H7 (cell line): Measurements from ENCODE around the gene ADRA2A. TPM values are rescaled to one million over a fixed set of nuclear protein-coding genes. Genes with fewer than 3 reads are reported as not detected.

Experiments used
- DNase-seq: peaks from one replicate; pipeline ENCODE4 v3.0.0; 2012
- H3K27me3 ChIP-seq: 2 replicates; pipeline ENCODE4 v1.6.0; 2011; ENCODE audit warnings: mild to moderate bottlenecking, low read length; ENCODE audit not compliant: control insufficient read depth, insufficient read depth
- H3K36me3 ChIP-seq: replicated peaks from 2 replicates; pipeline ENCODE4 v1.5.1; 2011; ENCODE audit warnings: low read length; ENCODE audit not compliant: control insufficient read depth, insufficient read depth
- H3K4me3 ChIP-seq: 2 replicates; pipeline ENCODE4 v1.5.1; 2011; ENCODE audit warnings: low read depth, mild to moderate bottlenecking, control low read depth, low read length, moderate library complexity; ENCODE audit not compliant: insufficient read depth
- total RNA-seq: library from RNA; depleted of rRNA; stranded (reverse); fragments of >200 nt; shearing (Covaris generic); gene quantifications from 2 replicates; pipeline ENCODE4 v1.2.3, GENCODE V29; 2014

The ADRA2A gene
- total RNA-seq, 1 experiment from 2014 or later, result 1.9 TPM

DNA sequence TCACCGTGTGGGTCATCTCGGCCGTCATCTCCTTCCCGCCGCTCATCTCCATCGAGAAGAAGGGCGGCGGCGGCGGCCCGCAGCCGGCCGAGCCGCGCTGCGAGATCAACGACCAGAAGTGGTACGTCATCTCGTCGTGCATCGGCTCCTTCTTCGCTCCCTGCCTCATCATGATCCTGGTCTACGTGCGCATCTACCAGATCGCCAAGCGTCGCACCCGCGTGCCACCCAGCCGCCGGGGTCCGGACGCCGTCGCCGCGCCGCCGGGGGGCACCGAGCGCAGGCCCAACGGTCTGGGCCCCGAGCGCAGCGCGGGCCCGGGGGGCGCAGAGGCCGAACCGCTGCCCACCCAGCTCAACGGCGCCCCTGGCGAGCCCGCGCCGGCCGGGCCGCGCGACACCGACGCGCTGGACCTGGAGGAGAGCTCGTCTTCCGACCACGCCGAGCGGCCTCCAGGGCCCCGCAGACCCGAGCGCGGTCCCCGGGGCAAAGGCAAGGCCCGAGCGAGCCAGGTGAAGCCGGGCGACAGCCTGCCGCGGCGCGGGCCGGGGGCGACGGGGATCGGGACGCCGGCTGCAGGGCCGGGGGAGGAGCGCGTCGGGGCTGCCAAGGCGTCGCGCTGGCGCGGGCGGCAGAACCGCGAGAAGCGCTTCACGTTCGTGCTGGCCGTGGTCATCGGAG, 1.8 kb downstream of the ADRA2A start:
- H3K27me3 ChIP-seq, result peaks cover 31% of the 10 kb centered on the region
- H3K36me3 ChIP-seq, result no peaks in the 10 kb centered on the region
- no peak overlapping the region for H3K4me3 ChIP-seq
- peak; percentile 60 for DNase-seq

DNA sequence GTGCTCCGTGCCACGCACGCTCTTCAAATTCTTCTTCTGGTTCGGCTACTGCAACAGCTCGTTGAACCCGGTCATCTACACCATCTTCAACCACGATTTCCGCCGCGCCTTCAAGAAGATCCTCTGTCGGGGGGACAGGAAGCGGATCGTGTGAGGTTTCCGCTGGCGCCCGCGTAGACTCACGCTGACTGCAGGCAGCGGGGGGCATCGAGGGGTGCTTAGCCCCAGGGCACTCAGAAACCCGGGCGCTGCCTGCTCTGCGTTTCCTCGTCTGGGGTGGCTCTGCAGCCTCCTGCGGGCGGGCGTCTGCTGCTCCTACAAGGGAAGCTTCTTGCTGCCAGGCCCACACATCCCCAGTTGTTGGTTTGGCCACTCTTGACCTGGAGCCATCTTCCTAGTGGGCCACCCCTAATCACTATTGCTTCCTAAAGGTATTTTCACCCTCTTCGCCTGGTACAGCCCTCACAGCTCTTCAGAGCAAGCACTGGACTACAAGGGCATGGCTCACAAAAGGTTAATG, 2.5 kb downstream of the ADRA2A start:
- no peak for DNase-seq
- Histone ChIP-seq H3K36me3 (no peaks in the 10 kb centered on the region), H3K4me3 (no peak overlapping the region), H3K27me3 (peaks cover 31% of the 10 kb centered on the region)

DNA sequence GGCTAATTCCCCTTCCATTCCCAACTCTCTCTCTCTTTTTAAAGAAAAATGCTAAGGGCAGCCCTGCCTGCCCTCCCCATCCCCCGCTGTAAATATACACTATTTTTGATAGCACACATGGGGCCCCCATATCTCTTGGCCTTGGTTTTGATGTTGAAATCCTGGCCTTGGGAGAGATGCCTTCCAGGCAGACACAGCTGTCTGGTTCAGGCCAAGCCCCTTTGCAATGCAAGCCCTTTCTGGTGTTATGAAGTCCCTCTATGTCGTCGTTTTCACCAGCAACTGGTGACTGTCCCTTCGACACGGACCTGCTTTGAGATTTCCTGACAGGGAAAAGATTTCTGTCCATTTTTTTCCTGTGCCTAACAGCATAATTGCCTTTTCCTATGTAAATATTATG, 3.0 kb downstream of the ADRA2A start:
- peaks cover 31% of the 10 kb centered on the region for H3K27me3 ChIP-seq
- H3K4me3 ChIP-seq, result no peak overlapping the region
- no peaks in the 10 kb centered on the region for H3K36me3 ChIP-seq
- peak; percentile 16 for DNase-seq

DNA sequence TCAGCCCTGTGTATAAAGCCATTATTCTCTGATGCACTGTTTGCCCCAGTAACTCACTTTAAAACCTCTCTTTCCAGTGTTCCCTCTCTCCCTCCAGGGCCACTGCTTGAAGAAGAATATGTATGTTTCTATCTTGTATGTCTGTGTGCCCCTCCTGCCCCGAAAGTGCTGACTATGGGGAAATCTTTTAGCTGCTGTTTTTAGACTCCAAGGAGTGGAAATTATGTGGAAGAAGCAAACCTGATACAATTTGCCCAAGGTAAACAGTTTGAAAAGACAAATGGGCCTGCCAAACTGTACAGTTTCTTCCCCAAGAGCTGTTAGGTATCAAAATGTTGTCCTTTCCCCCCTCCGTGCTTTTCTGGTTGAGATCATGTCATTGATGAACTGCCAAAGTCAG, 3.4 kb downstream of the ADRA2A start:
- H3K4me3 ChIP-seq, result no peak overlapping the region
- DNase-seq, result peak; percentile 14
- H3K27me3 ChIP-seq, result peaks cover 31% of the 10 kb centered on the region
- H3K36me3 ChIP-seq, result no peaks in the 10 kb centered on the region

DNA sequence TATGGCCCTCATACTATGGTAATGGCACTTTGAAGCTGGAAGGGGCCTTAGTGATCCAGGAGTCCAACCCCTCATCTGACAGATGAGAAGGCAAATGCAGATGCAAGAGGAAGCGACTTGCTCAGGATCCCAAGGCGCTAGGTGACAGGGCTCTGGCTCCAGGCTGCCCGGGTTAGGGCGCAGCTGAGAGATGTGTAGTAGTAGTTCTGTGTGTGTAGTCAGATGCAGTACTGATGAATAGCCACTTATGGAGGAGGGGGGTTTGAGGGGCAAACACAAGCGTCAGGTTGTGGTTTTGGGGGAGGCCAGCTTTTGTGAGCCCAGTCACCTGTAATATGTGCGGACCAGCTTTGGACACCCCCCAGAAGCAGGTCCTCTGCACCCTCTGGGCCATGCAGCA, 4.8 kb downstream of the ADRA2A start:
- peak; percentile 32 for DNase-seq
- Histone ChIP-seq H3K36me3 (no peaks in the 10 kb centered on the region), H3K4me3 (no peak overlapping the region), H3K27me3 (peaks cover 26% of the 10 kb centered on the region)

DNA sequence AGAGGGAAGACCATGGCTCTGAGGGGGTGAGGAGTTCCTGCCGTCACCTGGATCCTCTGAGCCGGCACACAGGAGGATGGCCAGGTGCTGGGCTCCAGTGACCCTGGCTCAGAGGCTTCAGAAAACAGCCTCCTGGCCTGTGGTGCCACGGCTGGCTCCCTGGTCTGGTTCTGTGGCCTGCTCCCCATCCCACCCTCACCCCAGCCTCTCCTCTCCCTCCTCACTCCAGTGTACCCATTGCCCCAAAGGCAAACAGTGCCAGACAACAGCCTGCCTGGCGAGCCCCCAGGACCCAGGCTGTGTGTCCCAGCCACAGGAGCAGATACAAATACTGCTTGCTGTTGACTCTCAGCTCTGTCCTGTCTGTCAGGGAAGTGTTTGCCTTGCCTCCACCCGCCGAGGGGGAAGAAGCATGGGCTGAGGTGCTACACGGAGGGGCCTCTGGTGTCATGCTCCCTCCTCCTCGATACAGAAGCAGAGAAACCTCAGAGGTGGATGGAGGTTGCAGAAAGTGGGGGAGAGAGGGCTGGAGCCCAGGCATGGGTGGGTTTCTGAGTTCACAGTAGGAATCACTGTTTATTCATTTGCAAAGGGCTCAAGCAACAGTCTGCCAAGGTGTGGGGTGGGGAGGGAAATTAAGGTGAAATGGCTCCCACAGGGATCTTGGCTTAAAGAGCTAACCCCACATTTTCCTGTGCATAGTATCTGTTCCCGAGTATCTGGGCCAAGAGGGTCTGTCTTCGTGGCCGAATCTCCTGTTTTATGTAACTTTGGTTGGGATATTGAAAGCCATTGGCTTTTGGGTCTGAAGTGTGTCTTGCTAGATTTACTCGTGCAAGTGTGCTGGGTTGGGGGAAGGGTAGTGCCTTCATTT, 5.5 kb downstream of the ADRA2A start:
- no peaks in the 10 kb centered on the region for H3K36me3 ChIP-seq
- no peak overlapping the region for H3K4me3 ChIP-seq
- peak; percentile 60 for DNase-seq
- peaks cover 20% of the 10 kb centered on the region for H3K27me3 ChIP-seq

DNA sequence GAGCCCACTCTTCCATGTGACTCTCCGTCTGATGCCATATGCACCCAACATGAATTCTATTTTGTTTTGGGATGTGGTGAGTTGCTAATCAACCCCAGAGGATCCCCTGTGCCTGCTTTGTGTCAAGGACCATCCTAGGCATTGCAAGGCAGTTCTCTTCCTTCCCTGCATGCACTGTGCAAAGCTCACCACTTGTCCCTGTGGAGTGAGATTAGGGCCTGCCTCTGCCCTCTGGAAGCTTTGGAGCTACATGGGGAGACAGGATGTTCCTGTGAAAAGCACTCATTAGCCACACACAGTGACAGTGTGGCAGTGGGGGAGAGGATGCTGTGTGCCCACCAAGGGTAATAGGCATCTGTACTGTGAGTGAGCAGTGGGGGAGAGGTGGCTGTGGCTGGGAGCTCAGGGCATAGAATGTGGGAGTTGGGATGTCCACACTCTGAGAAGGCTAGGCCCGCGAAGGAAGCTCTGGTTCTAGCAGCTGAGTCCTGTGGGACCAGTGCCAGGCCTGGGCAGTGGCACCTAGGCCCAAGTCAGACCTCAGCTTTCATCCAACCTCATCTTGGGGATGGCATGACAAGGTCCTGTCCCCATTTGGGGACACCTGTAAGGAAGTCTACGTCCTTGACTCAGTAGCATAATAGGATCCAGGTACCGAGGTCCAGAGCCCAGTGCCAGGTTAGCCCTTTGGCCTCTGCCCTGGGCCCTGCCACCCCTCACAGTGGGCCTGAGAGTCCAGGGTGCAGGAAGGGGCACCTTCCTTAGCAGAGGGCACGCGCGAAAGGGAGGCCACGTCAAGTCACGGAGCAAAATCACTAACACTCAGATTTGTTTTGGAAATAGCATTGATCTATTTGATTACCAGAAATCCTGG, 6.6 kb downstream of the ADRA2A start:
- H3K36me3 ChIP-seq, result no peaks in the 10 kb centered on the region
- H3K27me3 ChIP-seq, result peaks cover 9% of the 10 kb centered on the region; the same call in 1 of the 2 replicates
- DNase-seq, result peak; percentile 21
- no peak overlapping the region for H3K4me3 ChIP-seq

DNA sequence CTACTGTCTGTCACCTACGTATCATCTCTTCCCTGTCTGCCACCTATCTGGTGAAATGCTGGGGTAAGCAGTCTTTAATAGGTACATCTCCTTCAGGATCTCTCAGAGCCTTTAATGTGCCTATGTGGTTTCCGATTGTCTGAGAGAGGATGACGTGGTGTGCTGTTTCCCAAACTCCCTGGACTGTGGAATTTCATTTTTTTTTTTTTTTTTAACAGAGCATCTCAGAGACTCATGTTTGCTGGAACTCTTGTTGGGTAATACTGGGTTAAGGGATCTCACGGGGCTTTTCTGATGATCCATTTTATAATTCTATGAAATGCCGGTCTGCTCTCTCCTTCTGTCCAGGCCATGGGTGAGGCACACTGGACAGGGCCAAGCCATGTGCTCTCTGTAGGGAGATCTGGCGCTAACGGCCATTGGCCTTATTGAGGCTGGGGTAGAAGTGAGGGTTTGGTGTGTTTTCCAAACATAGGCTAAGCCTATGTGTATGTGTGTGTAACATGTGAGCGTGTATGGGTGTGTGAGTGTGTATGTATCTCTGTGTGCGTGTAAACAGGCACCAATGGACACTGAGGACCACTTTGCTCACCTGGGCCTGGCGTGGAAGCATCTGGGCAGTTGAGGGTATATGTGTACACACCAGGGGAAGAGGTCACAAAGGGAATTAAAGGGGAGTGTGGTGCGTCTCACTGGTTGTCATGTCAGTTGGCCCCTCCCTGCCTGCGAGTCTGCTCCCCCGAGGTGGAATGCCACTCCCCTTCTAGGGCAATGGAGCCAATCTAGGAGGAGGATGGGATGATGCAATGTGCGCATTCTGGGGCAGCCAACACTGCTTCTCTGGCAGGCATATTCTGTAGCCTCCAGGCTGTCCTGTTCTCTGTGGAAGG, 7.8 kb downstream of the ADRA2A start:
- H3K27me3 ChIP-seq, result peaks cover 2% of the 10 kb centered on the region; the same call in 1 of the 2 replicates
- H3K4me3 ChIP-seq, result no peak overlapping the region
- DNase-seq, result peak; percentile 4
- H3K36me3 ChIP-seq, result no peaks in the 10 kb centered on the region

DNA sequence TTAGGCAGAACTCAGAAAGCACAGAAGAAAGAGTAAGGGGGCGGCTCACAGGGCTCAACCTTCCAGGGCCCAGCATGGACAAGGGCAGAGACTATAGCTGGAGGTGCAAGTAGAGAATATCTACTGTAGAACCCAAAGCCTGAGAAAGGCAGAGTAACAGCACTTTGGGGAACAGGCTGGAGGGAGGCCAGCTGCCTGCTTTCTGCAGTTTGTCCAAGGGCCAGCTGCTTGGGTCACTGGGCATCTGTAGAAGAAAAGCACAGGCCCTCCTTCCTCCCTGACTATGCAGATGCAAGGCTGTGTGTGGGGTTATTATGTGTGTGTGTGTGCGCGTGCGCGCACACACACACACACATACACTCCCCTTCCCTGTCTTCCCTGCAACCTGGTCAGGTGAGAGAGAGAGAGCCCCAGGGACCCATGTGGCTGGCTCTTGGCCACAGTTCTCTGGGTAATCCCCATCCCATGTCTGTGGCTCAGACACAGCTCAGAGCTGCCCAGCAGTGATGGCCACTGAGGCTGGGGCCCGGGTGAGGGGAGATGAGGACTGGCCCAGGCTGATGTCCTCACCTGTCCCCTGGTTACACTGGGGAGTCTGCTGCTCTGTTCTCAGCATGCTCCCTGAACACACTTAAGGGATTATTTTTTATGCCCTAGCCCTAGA, 9.0 kb downstream of the ADRA2A start:
- Histone ChIP-seq H3K36me3 (no peaks in the 10 kb centered on the region), H3K4me3 (no peak overlapping the region), H3K27me3 (no peaks in the 10 kb centered on the region)
- DNase-seq, result no peak

DNA sequence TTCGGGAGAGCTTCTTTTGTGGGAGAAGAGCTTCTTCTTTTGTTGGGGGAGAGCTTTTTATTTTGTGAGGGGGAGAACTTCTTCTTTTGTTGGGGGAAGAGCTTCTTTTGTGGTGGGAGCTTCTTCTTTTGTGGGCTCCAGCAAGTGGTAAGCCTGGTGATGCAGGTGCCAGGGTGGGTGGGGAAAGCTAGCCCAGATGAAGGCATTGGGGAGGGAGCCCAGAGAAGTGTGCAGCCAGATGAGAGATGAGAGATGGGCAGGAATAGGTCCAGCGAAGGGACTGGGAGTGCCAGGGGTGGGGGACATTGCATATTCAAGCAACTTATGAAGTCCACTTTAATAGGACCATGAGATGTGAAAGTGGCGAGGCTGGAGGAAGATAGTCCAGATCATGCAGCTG, 9.7 kb downstream of the ADRA2A start:
- no peak for DNase-seq
- no peak overlapping the region for H3K4me3 ChIP-seq
- no peaks in the 10 kb centered on the region for H3K27me3 ChIP-seq
- H3K36me3 ChIP-seq, result no peaks in the 10 kb centered on the region

DNA sequence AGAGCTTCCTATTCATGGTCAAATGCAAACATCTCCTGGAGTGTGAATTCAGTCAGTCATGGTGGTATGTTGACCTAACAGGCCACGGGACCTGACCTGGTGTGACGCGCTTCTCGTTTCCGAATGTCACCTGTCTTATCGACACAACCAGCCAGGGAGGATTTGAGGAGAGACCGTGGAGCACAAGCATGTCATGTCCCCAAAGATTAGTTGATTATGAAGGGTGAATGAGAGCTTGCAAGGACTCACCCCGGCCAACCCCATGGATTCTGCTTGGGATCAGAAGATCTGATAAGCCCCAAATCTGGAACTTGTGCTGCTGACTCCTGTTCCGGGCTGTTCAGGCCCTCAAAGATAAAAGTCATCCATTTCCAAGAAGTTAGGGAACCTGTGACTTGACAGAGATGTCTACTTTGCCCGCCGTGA, 10.5 kb downstream of the ADRA2A start:
- no peak for DNase-seq
- no peaks in the 10 kb centered on the region for H3K27me3 ChIP-seq

DNA sequence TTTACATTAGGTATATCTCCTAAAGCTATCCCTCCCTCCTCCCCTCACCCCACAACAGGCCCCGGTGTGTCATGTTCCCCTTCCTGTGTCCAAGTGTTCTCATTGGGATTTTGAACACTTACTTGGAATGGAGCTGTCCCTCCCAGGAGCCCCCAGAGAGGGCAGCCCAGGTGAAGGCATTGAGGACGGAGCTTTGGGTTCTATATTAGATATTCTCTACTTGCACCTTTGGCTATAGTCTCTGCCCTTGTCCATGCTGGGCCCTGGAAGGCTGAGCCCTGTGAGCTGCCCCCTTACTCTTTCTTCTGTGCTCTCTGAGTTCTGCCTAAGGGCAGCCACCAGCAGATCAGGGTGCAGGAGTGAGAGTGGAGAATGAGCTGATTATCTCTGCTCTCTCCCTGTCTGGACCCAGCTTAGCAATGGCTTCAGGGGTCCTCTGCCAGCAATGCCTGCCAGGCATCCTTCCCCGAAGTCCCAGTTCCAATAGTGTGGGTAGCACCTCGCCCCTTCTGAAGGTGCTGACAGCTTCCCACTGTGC, 11.2 kb downstream of the ADRA2A start:
- Histone ChIP-seq H3K27me3 (no peaks in the 10 kb centered on the region), H3K36me3 (no peaks in the 10 kb centered on the region), H3K4me3 (no peak overlapping the region)
- no peak for DNase-seq

More for the DNA sequence above, 10.5 kb downstream of the ADRA2A start:
- Histone ChIP-seq H3K36me3 (no peaks in the 10 kb centered on the region), H3K4me3 (no peak overlapping the region)

DNA sequence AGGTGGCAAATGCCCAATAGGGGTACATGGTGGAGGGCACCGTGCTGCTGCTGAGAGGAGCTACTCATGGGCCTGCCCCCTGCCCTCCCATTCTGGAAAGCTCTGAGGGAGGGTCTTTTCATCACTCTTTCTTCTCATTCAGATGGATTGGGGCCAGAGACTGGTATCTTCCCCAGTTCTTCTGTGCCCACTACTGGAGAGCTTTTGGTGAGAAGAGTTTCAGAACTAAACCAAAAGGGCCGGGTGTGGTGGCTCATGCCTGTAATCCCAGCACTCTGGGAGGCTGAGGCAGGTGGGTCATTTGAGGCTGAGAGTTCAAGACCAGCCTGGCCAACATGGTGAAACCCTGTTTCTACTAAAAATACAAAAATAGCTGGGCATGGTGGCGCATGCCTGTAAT, 12.5 kb downstream of the ADRA2A start:
- Histone ChIP-seq H3K36me3 (no peaks in the 10 kb centered on the region), H3K27me3 (no peaks in the 10 kb centered on the region), H3K4me3 (no peak overlapping the region)
- DNase-seq, result no peak
